HL-60/S4 treated with retinoic acid at 250 ng/mL for 4 days and 3 days (cell line): ENCODE measurements around the gene PLPP4.

Experiments
- in situ Hi-C: fragments of 300-500 bp; cut with MboI; formaldehyde crosslinking; loops from 2 replicates; pipeline ENCODE4 v1.7.0; 2022; ENCODE audit warnings: low sequenced_read_pairs

Gene PLPP4

DNA sequence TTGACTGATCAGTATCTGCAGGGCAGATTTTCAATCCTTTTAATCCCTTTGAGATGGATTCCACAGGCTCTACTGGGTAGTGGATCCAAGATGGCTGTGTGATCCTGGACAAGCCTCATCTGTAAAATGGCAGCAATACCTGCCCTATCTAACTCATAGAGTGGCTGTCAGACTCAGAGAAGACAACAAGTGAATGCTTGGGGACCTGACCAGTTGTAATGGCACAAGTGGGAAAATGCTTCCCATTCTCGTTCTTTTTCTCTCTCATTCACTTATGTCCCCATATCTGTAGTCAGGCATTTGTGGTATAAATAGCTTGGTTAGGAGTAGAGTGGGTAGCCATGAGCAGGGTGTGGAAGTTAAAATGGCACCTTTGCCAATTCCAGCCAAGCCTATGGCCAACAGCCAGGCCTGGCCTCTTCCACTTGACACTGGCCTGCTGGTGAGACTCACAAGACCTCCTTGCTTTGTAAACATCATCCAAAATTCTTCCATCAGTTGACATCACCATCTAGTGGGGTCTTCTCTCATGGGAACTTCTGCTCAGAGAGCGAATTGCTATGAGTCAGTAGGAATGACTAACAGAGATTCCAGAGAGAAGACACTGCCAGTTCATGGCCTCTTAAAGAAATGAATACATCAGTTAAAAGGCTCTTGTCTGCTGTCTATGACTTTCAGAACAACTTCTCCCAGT is 150.1 kb downstream of the PLPP4 start:
- in situ Hi-C loops = no loop called here

DNA sequence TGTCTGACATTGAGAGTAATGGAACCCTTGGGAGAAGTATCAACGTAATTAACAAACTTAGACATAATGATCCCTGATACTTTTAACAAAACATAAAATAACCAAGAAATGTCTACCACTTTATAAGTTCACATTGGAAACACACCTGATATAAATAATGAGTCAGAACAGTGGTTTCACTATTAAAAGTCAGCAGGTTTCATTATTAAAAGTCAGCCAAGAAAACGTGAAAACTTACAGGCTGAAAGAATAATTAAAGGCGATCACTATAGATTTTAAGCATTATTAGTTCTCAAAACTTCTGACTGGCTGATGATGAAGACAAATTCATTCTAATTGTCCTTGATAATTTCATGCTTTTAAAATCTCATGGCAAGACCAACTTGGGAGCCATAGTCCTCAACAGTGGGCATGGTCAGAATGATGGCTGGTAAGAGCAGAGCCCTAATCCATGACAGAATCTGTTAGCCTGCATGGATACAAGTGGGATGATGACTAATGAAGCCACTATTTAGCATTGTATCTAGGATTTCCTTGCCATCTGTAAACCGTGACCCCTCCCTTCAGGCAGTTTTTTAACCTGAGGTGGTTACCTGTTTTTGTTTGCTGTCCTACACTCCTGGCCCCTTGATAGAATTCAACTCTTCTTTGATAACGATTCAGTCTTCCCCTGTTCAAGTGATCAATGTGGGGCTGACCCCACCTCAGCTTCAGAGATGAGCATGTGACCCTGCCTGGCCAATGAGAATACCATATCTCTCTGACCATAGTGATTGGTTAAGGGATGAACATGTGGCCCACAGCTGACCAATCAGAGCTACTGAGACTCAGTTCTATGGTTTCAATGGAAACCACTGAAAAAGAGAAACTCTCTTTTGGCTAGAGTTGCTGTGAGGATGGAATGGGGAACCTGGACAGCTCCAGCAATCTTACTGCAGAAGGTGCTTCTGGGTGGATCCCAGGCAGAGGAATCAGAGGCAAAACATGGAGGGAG is 151.0 kb downstream of the PLPP4 start:
- in situ Hi-C loops = no loop called here

GRCh38 chr10:120609006-120609405 is 152.0 kb downstream of the PLPP4 start:
- in situ Hi-C loops = no loop called here

GRCh38 chr10:120610791-120611190 is 153.8 kb downstream of the PLPP4 start:
- in situ Hi-C loops = no loop called here

DNA sequence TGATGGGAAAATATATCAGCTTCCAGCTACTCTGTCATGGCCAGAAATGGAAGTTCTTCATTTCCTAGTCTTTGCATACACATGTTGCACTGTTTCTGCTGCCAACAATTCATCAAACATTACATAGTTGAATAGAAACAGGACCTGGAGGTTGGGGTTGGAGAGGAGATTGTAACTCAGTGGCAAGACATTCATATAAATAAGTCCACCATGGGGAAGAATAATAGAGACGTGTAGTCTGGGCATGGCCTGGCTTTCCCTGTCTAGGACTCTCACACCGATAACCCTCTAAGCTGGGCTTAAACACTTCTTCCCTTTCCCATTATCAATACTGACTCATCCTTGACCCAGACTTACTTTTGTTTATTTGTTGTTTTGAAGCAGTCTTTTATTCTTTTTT is 155.7 kb downstream of the PLPP4 start:
- in situ Hi-C loops = no loop called here

GRCh38 chr10:120613180-120613579 is 156.2 kb downstream of the PLPP4 start:
- in situ Hi-C loops = no loop called here

- in situ Hi-C loops = no loop called here
Measured at GRCh38 chr10:120614680-120615079, 157.7 kb downstream of the PLPP4 start.

DNA sequence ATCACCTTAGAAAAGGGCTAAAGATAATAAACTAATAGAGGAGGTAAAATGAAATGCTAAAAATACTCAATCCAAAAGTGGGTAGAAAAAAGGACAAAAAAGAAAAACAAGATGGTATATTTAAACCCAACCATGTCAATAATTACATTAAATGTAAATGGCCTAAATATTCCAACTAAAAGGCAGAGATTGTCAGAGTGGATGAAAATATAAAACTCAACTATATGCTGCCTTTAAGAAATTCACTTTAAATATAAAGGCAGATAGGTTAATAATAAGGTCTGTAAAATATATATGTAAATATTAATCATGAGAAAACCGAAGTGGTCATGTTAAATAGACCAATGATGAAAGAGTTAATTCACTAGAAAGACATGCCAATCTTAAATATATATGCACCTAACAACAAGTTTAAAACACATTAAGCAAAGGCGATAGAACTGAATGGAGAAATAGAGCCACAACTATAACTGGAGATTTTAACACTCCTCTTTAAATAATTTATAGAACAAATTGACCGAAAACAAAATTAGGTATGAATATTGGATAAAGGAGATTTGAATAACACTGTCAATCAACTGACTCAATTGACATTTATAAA is 159.4 kb downstream of the PLPP4 start:
- in situ Hi-C loops = no loop called here

- in situ Hi-C loops = no loop called here
Measured at GRCh38 chr10:120628197-120628596, 171.2 kb downstream of the PLPP4 start.

DNA sequence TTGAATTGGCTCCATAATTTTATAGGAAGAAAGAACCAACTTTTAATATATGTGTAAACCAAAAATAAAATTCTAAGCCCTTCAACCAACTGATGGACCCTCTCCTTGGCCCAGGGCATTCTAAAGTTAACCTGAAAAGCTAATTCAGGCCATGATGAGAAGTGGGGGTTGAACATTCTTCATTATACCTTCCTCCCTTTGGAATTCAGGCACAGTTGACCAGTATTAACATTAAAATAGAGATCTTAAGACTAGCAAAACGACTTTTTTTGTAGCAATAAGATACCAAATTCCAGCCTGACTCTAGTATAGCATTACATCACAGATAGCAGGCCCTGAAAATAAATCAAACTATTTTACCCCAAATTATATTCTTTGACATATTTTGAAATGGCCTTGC is 173.2 kb downstream of the PLPP4 start:
- in situ Hi-C loops = no loop called here

DNA sequence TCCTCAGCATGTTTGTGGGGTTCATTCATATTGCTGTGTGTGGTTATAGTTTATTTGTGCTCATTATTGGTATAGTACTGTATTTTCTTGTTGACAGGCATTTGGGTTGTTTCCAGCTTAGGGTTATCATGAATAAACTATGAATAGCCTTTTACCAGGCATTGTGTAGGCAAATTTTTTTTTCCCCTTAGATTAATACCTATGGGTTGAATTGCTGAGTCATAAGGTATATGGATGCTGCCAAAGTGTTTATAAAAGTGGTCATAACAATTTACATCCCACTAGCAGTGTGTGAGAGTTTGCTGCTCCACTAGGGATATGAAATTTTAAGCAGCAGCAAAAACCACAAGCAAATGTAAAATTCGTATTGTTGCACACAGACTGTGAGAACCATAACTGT is 175.0 kb downstream of the PLPP4 start:
- in situ Hi-C loops = no loop called here

GRCh38 chr10:120632942-120633341 is 175.9 kb downstream of the PLPP4 start:
- in situ Hi-C loops = no loop called here

GRCh38 chr10:120634659-120635058 is 177.6 kb downstream of the PLPP4 start:
- in situ Hi-C loops = no loop called here
